Hematopoietic multipotent progenitor cell treated with erythropoietin and hydrocortisone succinate and interleukin-3 and kit ligand, for 8 days (in vitro differentiated cells): ENCODE results near the gene FRS3.
A peak's percentile ranks its signal among the peaks of the same experiment; 100 is the strongest.

Experiments
- DNase-seq: peaks from one replicate; pipeline ENCODE4 v3.0.0-alpha.2; 2015

Gene FRS3

GRCh38 chr6:41740366-41741162 lies 39.1 kb downstream of the FRS3 start:
- no peak for DNase-seq

- no peak for DNase-seq
These were observed 40.7 kb downstream of the FRS3 start for GRCh38 chr6:41739041-41739440.

- DNase-seq = no peak
These were observed 42.0 kb downstream of the FRS3 start for GRCh38 chr6:41737591-41738130.

DNA sequence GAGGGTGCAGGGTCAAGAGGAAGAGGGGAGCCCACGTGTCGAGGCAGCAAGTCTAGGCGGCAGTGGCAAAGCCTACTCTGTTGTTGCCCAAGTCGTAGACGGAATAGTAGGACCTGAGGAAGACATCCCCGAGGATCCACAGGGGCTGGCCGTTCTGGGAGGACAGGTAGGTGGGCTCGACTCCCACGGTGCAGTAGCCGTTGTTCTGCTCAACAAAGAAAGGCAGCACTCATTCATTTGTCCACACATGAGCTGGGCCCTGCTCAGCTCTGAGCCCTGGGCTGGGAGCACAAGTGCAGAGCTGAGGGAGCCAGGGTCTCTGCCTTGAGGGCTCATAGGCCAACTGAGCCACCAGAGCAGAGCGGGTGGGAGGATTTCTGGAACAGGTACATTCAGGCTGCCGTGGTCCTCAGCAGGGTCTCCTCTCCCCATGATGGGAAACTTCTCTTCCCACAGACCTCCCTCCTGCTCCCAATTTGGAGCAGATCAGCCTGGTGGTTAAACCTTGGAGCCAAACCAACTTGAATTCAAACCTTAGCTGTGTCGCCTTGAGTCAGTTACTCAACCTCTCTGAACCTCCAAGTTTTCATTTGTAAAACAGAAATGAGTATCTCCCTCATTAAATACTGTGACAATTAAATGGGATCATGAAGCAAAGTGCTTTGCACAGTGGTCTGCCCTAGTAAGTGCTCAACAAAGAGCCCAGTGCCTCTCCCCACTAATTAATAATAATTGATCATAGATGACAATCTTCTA lies 42.7 kb downstream of the FRS3 start:
- no peak for DNase-seq

GRCh38 chr6:41736186-41736733 lies 43.4 kb downstream of the FRS3 start:
- no peak for DNase-seq

GRCh38 chr6:41735427-41736185 lies 44.1 kb downstream of the FRS3 start, which contains the start of gene TFEB:
TSS of gene TFEB (minus strand) at chr6:41735608. CDS start at chr6:41691213, 44,395 bp downstream.
- DNase-seq = peak; percentile 87

- DNase-seq = no peak
These were observed 44.9 kb downstream of the FRS3 start for GRCh38 chr6:41734666-41735426.

DNA sequence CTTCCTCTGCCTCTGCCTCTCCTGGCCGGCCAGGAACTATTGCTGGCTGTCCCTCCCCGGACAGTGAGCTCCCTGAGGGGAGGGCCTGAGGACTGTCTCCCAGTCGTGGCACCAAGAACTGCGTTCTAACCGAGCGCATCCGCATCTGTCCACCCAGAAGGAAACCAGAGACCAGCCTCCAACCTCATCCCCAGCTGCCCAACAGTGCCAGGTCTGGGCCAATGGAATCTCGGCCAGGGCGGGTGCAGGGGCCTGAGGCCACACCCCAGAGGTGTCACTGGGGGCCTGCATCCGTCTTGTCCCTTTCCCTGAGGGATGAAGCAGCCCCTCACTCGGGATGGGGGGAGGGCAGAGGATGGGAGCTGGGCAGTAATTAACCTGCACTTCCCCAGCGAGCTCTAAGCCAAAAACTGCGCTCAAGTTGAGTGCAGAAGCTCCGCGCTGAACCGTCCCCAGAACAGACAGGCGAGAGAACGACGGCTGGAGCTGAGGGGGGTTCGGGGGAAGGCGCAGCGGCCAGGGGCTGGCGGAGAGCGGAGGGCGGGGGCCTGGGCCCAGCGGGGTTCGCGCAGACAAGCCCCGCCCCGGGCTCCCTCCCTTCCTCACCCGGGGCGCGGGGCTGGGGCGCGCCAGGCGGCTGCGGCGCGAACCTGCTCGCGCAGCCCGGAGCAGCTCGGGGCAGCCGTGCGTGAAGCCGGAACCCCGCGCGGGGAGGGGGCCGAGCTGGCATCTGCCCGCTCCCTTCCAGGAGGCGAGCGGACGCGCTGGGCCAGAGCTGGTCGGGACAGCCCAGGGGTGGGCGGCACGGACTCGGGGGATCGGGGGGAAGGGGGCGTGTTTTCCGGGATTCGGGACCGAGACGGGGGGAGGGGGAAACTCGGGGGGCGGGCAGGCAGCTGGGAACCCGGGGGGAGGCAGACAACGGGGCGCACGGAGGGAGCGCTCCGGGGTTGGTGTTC lies 45.7 kb downstream of the FRS3 start:
- peak; percentile 8 for DNase-seq

GRCh38 chr6:41733360-41733706 lies 46.4 kb downstream of the FRS3 start:
- DNase-seq = no peak

DNA sequence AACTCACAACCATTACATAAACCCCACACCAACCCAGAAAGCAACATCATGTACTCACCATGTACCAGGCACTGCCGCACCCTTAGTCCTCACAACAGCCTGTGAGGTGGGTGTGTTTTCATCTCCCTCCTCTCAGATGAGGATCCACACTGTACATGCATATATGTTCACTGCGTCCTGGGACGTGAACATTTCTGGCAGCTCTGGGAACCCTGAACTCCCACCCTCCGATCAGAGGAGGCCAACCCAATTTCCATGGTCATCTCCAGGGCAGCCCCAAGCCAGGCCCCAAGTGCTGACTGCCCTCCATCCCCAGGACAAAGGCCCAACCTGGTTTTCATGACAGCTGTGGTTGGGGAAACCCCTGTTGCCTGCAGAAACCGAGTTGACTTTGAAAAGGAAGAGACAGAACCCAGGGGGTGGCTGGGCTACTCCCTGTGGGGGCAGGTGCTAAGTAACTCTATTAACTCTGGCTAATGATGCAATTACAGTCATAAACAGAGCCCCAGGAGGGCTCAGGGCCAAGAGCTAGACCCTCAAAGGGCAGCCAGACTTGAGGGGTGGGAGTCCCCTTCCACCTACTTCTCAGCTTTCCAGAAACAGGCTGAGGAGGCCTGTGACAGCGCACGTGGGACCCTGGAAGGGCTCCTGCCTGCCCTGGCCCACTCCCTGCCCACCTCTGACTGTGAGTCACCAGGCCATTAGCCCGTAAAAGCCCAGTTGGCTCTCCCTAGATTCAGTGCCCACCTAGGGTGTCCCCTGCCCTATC lies 46.9 kb downstream of the FRS3 start:
- DNase-seq = no peak

GRCh38 chr6:41732149-41732548 lies 47.6 kb downstream of the FRS3 start:
- no peak for DNase-seq

- DNase-seq = no peak
These were observed 48.1 kb downstream of the FRS3 start for GRCh38 chr6:41731561-41732086.

DNA sequence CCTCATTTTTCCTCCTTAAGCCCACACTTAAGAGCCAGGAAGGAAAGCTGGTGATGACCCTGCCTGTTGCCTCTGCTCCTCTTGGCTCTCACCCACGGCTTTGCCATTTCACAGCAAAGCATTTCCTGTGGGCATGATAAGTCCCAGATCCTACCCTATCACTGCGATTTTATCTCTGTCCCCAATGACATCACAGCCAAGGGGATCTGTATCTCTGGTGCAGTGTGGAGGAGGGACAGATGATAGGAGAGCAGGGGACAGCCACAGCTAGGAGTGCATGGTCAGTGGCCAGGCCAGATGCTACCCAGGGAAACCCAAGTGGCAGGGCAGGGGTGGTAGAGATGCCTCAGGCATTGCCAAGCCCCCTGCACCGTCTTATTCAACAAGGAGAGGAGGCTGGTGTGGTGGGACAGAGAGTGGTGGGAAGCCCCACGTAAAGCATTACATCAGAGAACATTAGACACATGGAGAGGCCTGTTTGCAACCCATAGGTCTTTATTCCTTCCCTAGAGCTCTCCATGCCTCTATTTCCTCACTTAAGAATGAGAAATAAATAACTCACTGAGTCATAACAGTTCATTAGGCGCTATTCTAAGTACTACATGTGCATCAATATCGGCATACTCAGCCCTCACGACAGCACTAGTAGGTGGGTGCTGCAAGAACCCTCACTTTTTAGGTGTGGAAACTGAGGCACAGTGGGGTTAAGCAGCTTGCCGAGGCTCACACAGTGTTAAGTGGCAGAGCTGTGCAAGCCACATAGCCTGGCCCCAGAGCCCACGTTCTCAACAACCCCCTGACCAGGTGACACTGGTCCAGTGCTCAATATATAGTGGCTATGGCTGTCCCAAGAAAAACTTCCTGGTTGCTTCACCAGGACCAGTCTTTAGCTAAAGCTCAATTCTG lies 48.9 kb downstream of the FRS3 start:
- no peak for DNase-seq

- DNase-seq = no peak
These were observed 50.1 kb downstream of the FRS3 start for GRCh38 chr6:41729624-41730023.

DNA sequence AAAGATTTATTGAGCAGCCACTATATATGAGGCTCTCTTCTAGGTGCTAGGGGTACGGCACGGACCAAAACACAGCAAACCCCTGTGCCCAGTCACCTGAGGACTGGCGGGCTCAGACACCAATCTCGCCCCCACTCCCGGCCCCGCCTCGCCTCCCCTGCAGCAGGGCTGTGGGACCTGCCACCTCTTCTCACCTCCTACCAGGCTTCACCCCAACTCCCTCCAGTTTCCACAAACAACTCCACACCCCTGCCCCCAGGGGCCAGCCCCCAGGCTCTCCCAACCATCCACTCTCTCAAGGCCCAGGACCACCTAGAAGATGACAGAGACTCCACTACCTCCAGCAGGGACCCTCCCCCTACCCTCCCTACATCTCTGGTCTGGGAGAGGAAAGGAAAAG lies 50.7 kb downstream of the FRS3 start:
- no peak for DNase-seq

GRCh38 chr6:41728073-41728936 lies 51.4 kb downstream of the FRS3 start:
- no peak for DNase-seq

- no peak for DNase-seq
These were observed 52.0 kb downstream of the FRS3 start for GRCh38 chr6:41727705-41728072.

DNA sequence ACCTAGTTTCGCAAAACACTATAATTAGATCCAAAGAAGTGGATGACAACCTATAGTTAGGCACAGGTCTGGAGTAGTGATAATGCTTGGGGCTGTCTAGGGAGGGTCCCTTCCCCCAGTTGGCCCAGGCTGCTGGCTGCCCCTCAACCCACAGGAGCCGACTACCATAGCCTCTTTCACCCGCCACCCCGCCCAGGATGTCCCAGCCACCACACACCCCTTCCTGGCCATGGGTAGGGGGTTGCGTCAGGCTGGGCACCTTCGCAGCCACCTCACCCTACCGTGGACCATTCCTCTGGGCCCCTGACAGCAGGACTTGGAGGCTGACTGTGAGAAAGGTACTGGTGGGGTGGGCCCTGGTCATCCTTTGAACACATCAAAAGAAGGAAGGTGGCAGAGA lies 52.8 kb downstream of the FRS3 start:
- DNase-seq = no peak
